ENCODE data around the gene SGK2. TPM values are rescaled to one million over a fixed set of nuclear protein-coding genes. Genes with fewer than 3 reads are reported as not detected.

The SGK2 gene
- total RNA-seq, 1 experiment from 2014 or later: 45.6 TPM

DNA sequence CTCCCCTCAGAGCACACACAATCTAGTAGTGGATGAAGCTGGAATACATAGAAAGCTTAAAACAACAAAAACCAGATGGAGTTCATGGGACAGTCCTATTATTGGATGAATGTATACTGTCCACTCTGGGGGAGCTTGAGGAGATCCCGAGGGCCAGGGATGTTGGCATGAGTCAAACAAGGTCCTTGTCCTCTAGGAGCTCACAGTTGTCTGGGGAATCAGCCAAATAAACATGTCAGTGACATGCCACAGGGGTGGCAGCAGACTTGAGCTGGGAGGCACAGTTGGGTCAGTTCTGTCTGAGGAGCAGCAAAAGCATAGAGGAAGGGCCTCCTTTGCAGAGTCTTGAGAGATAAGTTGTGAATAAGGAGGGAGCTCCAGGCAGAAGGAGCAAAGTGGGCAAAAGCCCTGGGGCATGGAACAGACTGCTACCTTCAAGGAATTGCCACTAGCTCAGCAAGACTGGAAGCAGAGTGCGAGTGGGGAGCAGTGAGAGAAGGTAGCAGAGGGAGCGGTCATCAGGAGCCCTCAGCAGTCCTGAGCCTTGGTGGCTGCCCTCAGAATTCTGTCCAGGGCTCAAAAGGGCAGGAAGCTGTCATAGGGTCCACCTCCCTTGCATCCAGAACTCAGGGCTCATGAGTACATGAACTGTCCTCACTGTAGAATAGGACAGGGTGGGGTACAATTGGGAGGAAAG is 29.2 kb upstream of the SGK2 start:
- H3K27ac Mint-ChIP-seq (ENCODE audit: unreplicated experiment): no peak overlapping the region
- intact Hi-C loops (cut with micrococcal nuclease; ENCODE audit: unreplicated experiment): no loop called here
- H3K27me3 Mint-ChIP-seq (ENCODE audit: unreplicated experiment): no peaks in the 10 kb centered on the region
- peaks cover 13% of the 10 kb centered on the region for H3K36me3 Mint-ChIP-seq (ENCODE audit: insufficient read depth, unreplicated experiment)
- no peak overlapping the region for H3K4me3 Mint-ChIP-seq (ENCODE audit: low read depth, unreplicated experiment)
- no peaks in the 10 kb centered on the region for H3K9me3 Mint-ChIP-seq (ENCODE audit: low read depth, unreplicated experiment)
- peaks cover 8% of the 10 kb centered on the region for H3K4me1 Mint-ChIP-seq (ENCODE audit: low read depth, unreplicated experiment)
- DNase-seq: no peak
- CTCF ChIA-PET: interaction anchor here (0.7 kb wide), 1 partner anchor 20 kb away, joined by 3 read pairs; no protein-coding TSS in a partner anchor
- no TSS peak for BruUV-seq (replicated peaks)
- TF ChIP-seq CTCF (IDR thresholded peaks at IDR 0.05; ENCODE audit: unreplicated experiment): no peak

DNA sequence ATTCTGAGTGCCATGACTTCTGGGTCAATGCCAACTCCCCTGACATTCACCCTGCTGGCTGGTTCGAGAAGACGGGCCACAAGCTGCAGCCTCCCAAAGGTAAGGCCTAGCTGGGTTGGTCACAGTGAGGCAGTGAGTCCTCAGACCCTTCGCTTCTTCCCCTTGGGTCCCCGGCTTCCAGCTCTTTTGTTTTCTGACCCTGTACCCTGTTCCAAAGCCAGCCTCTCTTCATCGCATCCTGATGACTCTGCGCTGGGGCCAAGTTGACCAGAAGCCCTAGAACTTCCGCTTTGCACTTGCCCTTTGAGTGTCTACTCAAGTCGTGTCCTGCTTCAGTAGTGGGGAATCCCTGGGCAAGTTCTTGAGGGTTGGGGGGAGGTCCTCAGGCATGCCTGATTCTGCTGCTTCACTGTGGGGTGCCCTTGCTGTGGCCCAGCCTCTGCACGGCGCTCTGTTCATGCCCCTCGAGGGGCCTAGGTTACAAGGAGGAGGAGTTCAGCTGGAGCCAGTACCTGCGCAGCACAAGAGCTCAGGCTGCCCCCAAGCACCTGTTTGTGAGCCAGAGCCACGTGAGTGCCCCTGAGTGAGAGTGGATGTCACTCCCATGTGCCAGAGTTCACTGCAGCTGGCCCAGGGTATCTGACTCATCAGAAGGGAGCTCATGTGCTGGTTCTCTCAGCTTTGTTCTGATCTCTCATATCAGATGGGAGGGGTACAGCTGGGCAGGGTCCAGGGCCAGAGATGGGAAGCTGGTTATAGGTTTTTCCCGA is 28.3 kb upstream of the SGK2 start:
- no TSS peak for BruUV-seq (replicated peaks)
- CTCF ChIA-PET: interaction anchor here (0.7 kb wide), 1 partner anchor 8 kb away, joined by 3 read pairs; no protein-coding TSS in a partner anchor

DNA sequence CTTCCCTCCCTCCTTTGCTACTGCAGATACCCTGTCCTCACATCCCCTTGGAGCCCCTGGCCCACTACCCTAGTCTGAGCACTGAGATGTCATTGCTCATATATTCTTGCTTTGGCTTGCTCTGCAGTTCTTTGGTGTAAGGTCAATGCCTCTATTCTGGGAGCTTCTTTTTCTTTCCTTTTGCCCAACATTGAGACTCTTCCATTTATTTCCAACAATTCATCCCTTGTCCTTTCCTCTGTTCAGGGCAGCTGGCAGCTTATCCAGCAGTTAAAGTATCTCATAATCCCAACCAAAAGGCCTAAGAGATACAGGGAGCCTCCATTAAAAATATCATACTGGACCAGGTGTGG is 27.8 kb upstream of the SGK2 start:
- DNase-seq: no peak
- Mint-ChIP-seq H3K9me3 (ENCODE audit: low read depth, unreplicated experiment) (no peaks in the 10 kb centered on the region), H3K27ac (ENCODE audit: unreplicated experiment) (no peak overlapping the region), H3K27me3 (ENCODE audit: unreplicated experiment) (no peaks in the 10 kb centered on the region), H3K36me3 (ENCODE audit: insufficient read depth, unreplicated experiment) (peaks cover 22% of the 10 kb centered on the region), H3K4me1 (ENCODE audit: low read depth, unreplicated experiment) (peaks cover 8% of the 10 kb centered on the region), H3K4me3 (ENCODE audit: low read depth, unreplicated experiment) (no peak overlapping the region)
- intact Hi-C loops (cut with micrococcal nuclease; ENCODE audit: unreplicated experiment): no loop called here
- CTCF ChIA-PET: interaction anchor here (0.6 kb wide), 1 partner anchor 97 kb away, joined by 6 read pairs; no protein-coding TSS in a partner anchor
- no TSS peak for BruUV-seq (replicated peaks)
- TF ChIP-seq CTCF (IDR thresholded peaks at IDR 0.05; ENCODE audit: unreplicated experiment): no peak

More for the DNA sequence above, 28.3 kb upstream of the SGK2 start:
- H3K36me3 Mint-ChIP-seq (ENCODE audit: insufficient read depth, unreplicated experiment): peaks cover 16% of the 10 kb centered on the region
- no peak for TF ChIP-seq CTCF (IDR thresholded peaks at IDR 0.05; ENCODE audit: unreplicated experiment)
- no peaks in the 10 kb centered on the region for H3K9me3 Mint-ChIP-seq (ENCODE audit: low read depth, unreplicated experiment)
- H3K27ac Mint-ChIP-seq (ENCODE audit: unreplicated experiment): no peak overlapping the region
- no peak for DNase-seq
- intact Hi-C loops (cut with micrococcal nuclease; ENCODE audit: unreplicated experiment): no loop called here
- peaks cover 8% of the 10 kb centered on the region for H3K4me1 Mint-ChIP-seq (ENCODE audit: low read depth, unreplicated experiment)
- H3K27me3 Mint-ChIP-seq (ENCODE audit: unreplicated experiment): no peaks in the 10 kb centered on the region
- no peak overlapping the region for H3K4me3 Mint-ChIP-seq (ENCODE audit: low read depth, unreplicated experiment)

GRCh38 chr20:43532416-43533055 is 26.3 kb upstream of the SGK2 start:
- no peak overlapping the region for H3K4me3 Mint-ChIP-seq (ENCODE audit: low read depth, unreplicated experiment)
- intact Hi-C loops (cut with micrococcal nuclease; ENCODE audit: unreplicated experiment): no loop called here
- H3K4me1 Mint-ChIP-seq (ENCODE audit: low read depth, unreplicated experiment): peaks cover 8% of the 10 kb centered on the region
- H3K9me3 Mint-ChIP-seq (ENCODE audit: low read depth, unreplicated experiment): no peaks in the 10 kb centered on the region
- no peaks in the 10 kb centered on the region for H3K27me3 Mint-ChIP-seq (ENCODE audit: unreplicated experiment)
- BruUV-seq (replicated peaks): no TSS peak
- CTCF ChIA-PET: no interaction called here
- H3K36me3 Mint-ChIP-seq (ENCODE audit: insufficient read depth, unreplicated experiment): peaks cover 24% of the 10 kb centered on the region
- no peak for DNase-seq
- no peak for TF ChIP-seq CTCF (IDR thresholded peaks at IDR 0.05; ENCODE audit: unreplicated experiment)
- H3K27ac Mint-ChIP-seq (ENCODE audit: unreplicated experiment): no peak overlapping the region

Measured in Calu3 (cell line).